GM12878 (cell line): Measurements from ENCODE around the gene KRTAP5-3. TPM values are rescaled to one million over a fixed set of nuclear protein-coding genes. Genes with fewer than 3 reads are reported as not detected.

Source experiments
- ATF7 ChIP-seq: fragments of 450-650 bp; IDR thresholded peaks from 2 replicates; pipeline ENCODE4 v1.6.1; 2016; ENCODE audit warnings: low read depth, mild to moderate bottlenecking
- BCL11A ChIP-seq: IDR thresholded peaks from 2 replicates; pipeline ENCODE4 v1.6.1; 2011; ENCODE audit warnings: low read depth, low read length
- DPF2 ChIP-seq: fragments of 450-650 bp; IDR thresholded peaks from 2 replicates; pipeline ENCODE4 v1.6.1; 2017; ENCODE audit warnings: mild to moderate bottlenecking
- E2F4 ChIP-seq: IDR thresholded peaks from 2 replicates; pipeline ENCODE4 v1.6.1; 2012; ENCODE audit warnings: low read depth, low read length, improper control_type of control experiment
- EP300 ChIP-seq, 2 experiments: fragments of 150-350 bp in 1 of 2; IDR thresholded peaks; 2 replicates each; pipeline ENCODE4 v1.6.1; 2011 to 2012; ENCODE audit warnings: low read depth in 2 of 2, low read length in 2 of 2, borderline replicate concordance in 1 of 2, improper control_type of control experiment in 1 of 2, inconsistent platforms in 1 of 2; ENCODE audit not compliant: control insufficient read depth in 1 of 2
- HDGF ChIP-seq: fragments of 450-650 bp; IDR thresholded peaks from 2 replicates; pipeline ENCODE4 v1.6.1; 2016; ENCODE audit warnings: antibody characterized with exemption
- IRF3 ChIP-seq: fragments of 450-650 bp; IDR thresholded peaks from 2 replicates; pipeline ENCODE4 v1.6.1; 2014; ENCODE audit warnings: mild to moderate bottlenecking
- LARP7 ChIP-seq: fragments of 450-650 bp; IDR thresholded peaks from 2 replicates; pipeline ENCODE4 v1.6.1; 2017; ENCODE audit warnings: mild to moderate bottlenecking
- MTA2 ChIP-seq: fragments of 450-650 bp; IDR thresholded peaks from 2 replicates; pipeline ENCODE4 v1.6.1; 2016; ENCODE audit warnings: low read depth, mild to moderate bottlenecking, moderate library complexity
- MXI1 ChIP-seq: fragments of 150-350 bp; IDR thresholded peaks from 2 replicates; pipeline ENCODE4 v1.6.1; 2011; ENCODE audit warnings: low read depth, mild to moderate bottlenecking, inconsistent platforms, low read length, improper control_type of control experiment
- NFYB ChIP-seq: IDR thresholded peaks from 2 replicates; pipeline ENCODE4 v1.6.1; 2011; ENCODE audit warnings: low read depth, mild to moderate bottlenecking, low read length, improper control_type of control experiment, moderate library complexity; ENCODE audit not compliant: insufficient read depth
- POLR2AphosphoS5 ChIP-seq: IDR thresholded peaks from 2 replicates; pipeline ENCODE4 v1.6.1; 2011; ENCODE audit warnings: mild to moderate bottlenecking, low read length, inconsistent platforms
- RUNX3 ChIP-seq: IDR thresholded peaks from 2 replicates; pipeline ENCODE4 v1.6.1; 2012; ENCODE audit warnings: low read length, inconsistent platforms
- SKIL ChIP-seq: fragments of 450-650 bp; IDR thresholded peaks from 2 replicates; pipeline ENCODE4 v1.6.1; 2017; ENCODE audit warnings: mild to moderate bottlenecking, low read depth, inconsistent platforms; ENCODE audit not compliant: poor library complexity, severe bottlenecking
- SMC3 ChIP-seq: IDR thresholded peaks from 2 replicates; pipeline ENCODE4 v1.6.1; 2011; ENCODE audit warnings: low read length, improper control_type of control experiment, borderline replicate concordance
- SPI1 ChIP-seq: IDR thresholded peaks from 2 replicates; pipeline ENCODE4 v1.6.1; 2011; ENCODE audit warnings: low read depth, mild to moderate bottlenecking, low read length, moderate library complexity, borderline replicate concordance; ENCODE audit not compliant: insufficient read depth
- SRF ChIP-seq, 2 experiments: IDR thresholded peaks; 2 replicates each; pipeline ENCODE4 v1.6.1; 2011; ENCODE audit warnings: low read depth in 2 of 2, low read length in 2 of 2, mild to moderate bottlenecking in 1 of 2, moderate library complexity in 1 of 2
- SUPT20H ChIP-seq: IDR thresholded peaks from 2 replicates; pipeline ENCODE4 v1.6.1; 2011; ENCODE audit warnings: low read depth, mild to moderate bottlenecking, low read length, moderate library complexity, borderline replicate concordance; ENCODE audit not compliant: control insufficient read depth
- TARDBP ChIP-seq: IDR thresholded peaks from 2 replicates; pipeline ENCODE4 v1.6.1; 2016; ENCODE audit warnings: borderline replicate concordance
- ZBED1 ChIP-seq: IDR thresholded peaks from 2 replicates; pipeline ENCODE4 v1.6.1; 2016; ENCODE audit warnings: borderline replicate concordance
- ZNF274 ChIP-seq: IDR thresholded peaks from one replicate; pipeline ENCODE4 v1.8.0; 2011; ENCODE audit not compliant: insufficient read length, insufficient read depth
- polyA plus RNA-seq, 11 experiments: library from polyadenylated mRNA; depleted of rRNA in 4 of 11; unstranded in 6 of 11; stranded (reverse) in 5 of 11; fragments of >200 nt; fragmentation: Nextera tagmentation in 4 of 11; fragmentation: Illumina TruSeq in 1 of 11; extraction: Ambion mirVana in 4 of 11; extraction: Trizol in 1 of 11; gene quantifications; 1 replicate in 1 of 11; 2 replicates in 10 of 11; pipeline versions ENCODE4 v1.2.1 to v1.2.3, GENCODE V29; 2011 to 2016; ENCODE audit warnings: inconsistent platforms in 2 of 11, missing spikeins in 2 of 11, low read depth in 1 of 11
- total RNA-seq, 4 experiments: library from RNA; depleted of rRNA in 3 of 4; stranded (reverse); fragments of >200 nt in 3 of 4; fragmentation: Illumina TruSeq in 1 of 4; extraction: Trizol in 1 of 4; gene quantifications; 2 replicates each; pipeline versions ENCODE4 v1.2.1 to v1.2.3, GENCODE V29; 2013 to 2021
- TF ChIP-seq, protein P1 (sequence below): fragments of 450-650 bp; formaldehyde crosslinking; IDR thresholded peaks from 2 replicates; pipeline ENCODE4 v1.4.0; 2022; ENCODE audit warnings: mild to moderate bottlenecking, moderate library complexity

The KRTAP5-3 gene
- total and polyA plus RNA-seq, 10 of the 15 experiments (the other 5 are each of a cell fraction or from before 2014, with no cell fraction given), result not detected

DNA sequence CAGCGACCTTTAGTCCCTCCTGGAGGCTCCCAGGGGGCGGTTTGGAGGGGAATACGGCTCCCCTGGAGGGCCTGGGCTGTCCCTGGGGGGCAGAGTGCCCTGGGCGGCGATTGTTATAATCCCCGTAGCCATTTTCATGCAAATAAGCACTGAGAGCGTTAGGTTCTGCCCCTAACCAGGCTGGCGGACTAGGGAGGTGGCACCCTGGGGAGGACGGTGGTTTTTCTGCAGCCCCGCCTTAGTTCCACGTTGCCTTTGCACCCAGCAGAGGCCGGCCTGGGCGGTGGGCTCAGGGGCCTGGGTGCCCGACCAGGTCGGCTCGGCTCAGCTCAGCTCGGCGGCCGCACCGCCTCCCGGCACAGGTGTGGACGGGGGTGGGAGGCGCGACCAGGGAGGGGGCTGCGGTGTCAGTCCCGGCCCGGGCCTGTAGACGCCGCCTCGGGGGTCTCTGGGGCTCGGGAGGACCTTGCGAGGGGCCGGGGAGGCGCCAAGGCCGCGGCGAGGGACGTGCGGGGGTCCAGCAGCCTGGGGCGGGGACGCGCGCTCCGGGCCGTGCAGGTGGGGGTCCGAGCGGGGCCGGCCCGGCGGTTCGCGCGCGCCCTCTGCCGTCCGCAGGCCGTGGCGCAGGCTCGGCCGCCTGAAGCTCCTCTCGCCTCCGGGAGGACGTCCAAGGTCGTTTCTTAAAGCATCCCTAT is 33.9 kb downstream of the KRTAP5-3 start (continued):
- TF ChIP-seq SKIL (no peak), ZNF274 (no peak), SRF (IDR thresholded peaks at IDR 0.05; ENCODE audit: low read depth in 2 of 2, low read length in 2 of 2) (no peak), MTA2 (no peak), RUNX3 (no peak), BCL11A (no peak), EP300 (IDR thresholded peaks at IDR 0.05; ENCODE audit: borderline replicate concordance in 1 of 2, control insufficient read depth in 1 of 2, low read depth in 2 of 2, low read length in 2 of 2) (no peak), DPF2 (peak; percentile 24; the same call in 1 of the 2 replicates), IRF3 (no peak), POLR2AphosphoS5 (no peak), LARP7 (peak; percentile 73), TARDBP (no peak), SMC3 (peak; percentile 61), ZBED1 (no peak), NFYB (no peak), SUPT20H (no peak), HDGF (no peak), ATF7 (no peak), MXI1 (0 out of 2 replicates have a peak, but pooled peaks have one; percentile 27), SPI1 (no peak), E2F4 (no peak)
- TF ChIP-seq, protein P1, sequence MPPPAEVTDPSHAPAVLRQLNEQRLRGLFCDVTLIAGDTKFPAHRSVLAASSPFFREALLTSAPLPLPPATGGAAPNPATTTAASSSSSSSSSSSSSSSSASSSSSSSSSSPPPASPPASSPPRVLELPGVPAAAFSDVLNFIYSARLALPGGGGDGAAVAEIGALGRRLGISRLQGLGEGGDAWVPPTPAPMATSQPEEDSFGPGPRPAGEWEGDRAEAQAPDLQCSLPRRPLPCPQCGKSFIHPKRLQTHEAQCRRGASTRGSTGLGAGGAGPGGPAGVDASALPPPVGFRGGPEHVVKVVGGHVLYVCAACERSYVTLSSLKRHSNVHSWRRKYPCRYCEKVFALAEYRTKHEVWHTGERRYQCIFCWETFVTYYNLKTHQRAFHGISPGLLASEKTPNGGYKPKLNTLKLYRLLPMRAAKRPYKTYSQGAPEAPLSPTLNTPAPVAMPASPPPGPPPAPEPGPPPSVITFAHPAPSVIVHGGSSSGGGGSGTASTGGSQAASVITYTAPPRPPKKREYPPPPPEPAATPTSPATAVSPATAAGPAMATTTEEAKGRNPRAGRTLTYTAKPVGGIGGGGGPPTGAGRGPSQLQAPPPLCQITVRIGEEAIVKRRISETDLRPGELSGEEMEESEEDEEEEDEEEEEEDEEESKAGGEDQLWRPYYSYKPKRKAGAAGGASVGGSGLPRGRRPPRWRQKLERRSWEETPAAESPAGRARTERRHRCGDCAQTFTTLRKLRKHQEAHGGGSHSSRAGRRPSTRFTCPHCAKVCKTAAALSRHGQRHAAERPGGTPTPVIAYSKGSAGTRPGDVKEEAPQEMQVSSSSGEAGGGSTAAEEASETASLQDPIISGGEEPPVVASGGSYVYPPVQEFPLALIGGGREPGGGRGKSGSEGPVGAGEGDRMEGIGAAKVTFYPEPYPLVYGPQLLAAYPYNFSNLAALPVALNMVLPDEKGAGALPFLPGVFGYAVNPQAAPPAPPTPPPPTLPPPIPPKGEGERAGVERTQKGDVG, result no peak
